Sigmoid colon (tissue), 4 donors: Measurements from ENCODE around the gene NAA16.

Experiments used
- CTCF ChIP-seq, 4 experiments: fragments of 450-650 bp in 3 of 4; fragments of 200-600 bp in 1 of 4; IDR thresholded peaks; one replicate each; pipeline ENCODE4 v1.5.1; 2016 to 2019; ENCODE audit warnings: antibody characterized with exemption in 4 of 4, mild to moderate bottlenecking in 3 of 4, moderate library complexity in 2 of 4
- EP300 ChIP-seq, 4 donors: sonication (generic); formaldehyde crosslinking; IDR thresholded peaks; one replicate each; pipeline ENCODE4 v1.6.1; 2017; ENCODE audit warnings: antibody characterized with exemption in 4 of 4
- POLR2A ChIP-seq, 2 donors: fragments of 450-650 bp; IDR thresholded peaks; one replicate each; pipeline ENCODE4 v1.6.1; 2016; ENCODE audit warnings: antibody characterized with exemption in 2 of 2, mild to moderate bottlenecking in 2 of 2, moderate library complexity in 2 of 2
- POLR2AphosphoS5 ChIP-seq, 4 donors: sonication (generic); formaldehyde crosslinking; IDR thresholded peaks; one replicate each; pipeline ENCODE4 v1.6.1; 2017; ENCODE audit warnings: antibody characterized with exemption in 4 of 4

- TF ChIP-seq CTCF (IDR thresholded peaks at IDR 0.05) (no peak), POLR2AphosphoS5 (IDR thresholded peaks at IDR 0.05) (no peak), EP300 (IDR thresholded peaks at IDR 0.05) (no peak), POLR2A (IDR thresholded peaks at IDR 0.05) (no peak)
These were observed 33.3 kb downstream of the NAA16 start for GRCh38 chr13:41344358-41344757.
